K562 (cell line): Measurements from ENCODE around the gene RRAS. TPM values are rescaled to one million over a fixed set of nuclear protein-coding genes. Genes with fewer than 3 reads are reported as not detected.

Experiments
- BHLHE40 ChIP-seq: IDR thresholded peaks from 2 replicates; pipeline ENCODE4 v1.6.1; 2011; ENCODE audit warnings: low read length, improper control_type of control experiment
- CHCHD3 ChIP-seq: fragments of 250-450 bp; sonication (Bioruptor Pico); IDR thresholded peaks from 2 replicates; pipeline ENCODE4 v2.1.2; 2022; ENCODE audit warnings: mild to moderate bottlenecking
- E2F6 ChIP-seq, 2 experiments: IDR thresholded peaks; 2 replicates each; pipeline ENCODE4 v1.6.1; 2011; ENCODE audit warnings: borderline replicate concordance in 1 of 2, control low read depth in 1 of 2, low read depth in 1 of 2, low read length in 1 of 2, mild to moderate bottlenecking in 1 of 2, mixed read lengths in 1 of 2, moderate library complexity in 1 of 2; ENCODE audit not compliant: insufficient read depth in 1 of 2, insufficient read length in 1 of 2, poor library complexity in 1 of 2, severe bottlenecking in 1 of 2; ENCODE audit errors: extremely low read depth in 1 of 2
- HNRNPLL ChIP-seq: fragments of 200-400 bp; formaldehyde crosslinking; IDR thresholded peaks from 2 replicates; pipeline ENCODE4 v1.6.1; 2017; ENCODE audit warnings: low read length, low read depth, mild to moderate bottlenecking; ENCODE audit not compliant: poor library complexity, severe bottlenecking
- NFIX ChIP-seq: fragments of 250-450 bp; sonication (Bioruptor Pico); IDR thresholded peaks from 2 replicates; pipeline ENCODE4 v1.4.0; 2020; ENCODE audit warnings: low read depth, mild to moderate bottlenecking, moderate library complexity
- NONO ChIP-seq, 2 experiments: fragments of 200-400 bp in 1 of 2; fragments of 450-650 bp in 1 of 2; formaldehyde crosslinking in 1 of 2; IDR thresholded peaks; 2 replicates each; pipeline ENCODE4 v1.6.1; 2017; ENCODE audit warnings: low read depth in 2 of 2, mild to moderate bottlenecking in 2 of 2, moderate library complexity in 2 of 2, low read length in 1 of 2
- PRPF4 ChIP-seq: fragments of 200-400 bp; formaldehyde crosslinking; IDR thresholded peaks from one replicate; pipeline ENCODE4 v1.6.1; 2017; ENCODE audit warnings: low read length, low read depth, mild to moderate bottlenecking; ENCODE audit not compliant: insufficient read depth, poor library complexity, severe bottlenecking
- PTTG1 ChIP-seq: fragments of 450-650 bp; IDR thresholded peaks from 2 replicates; pipeline ENCODE4 v1.6.1; 2016; ENCODE audit warnings: low read depth, mild to moderate bottlenecking, missing genetic modification characterization, missing compliant biosample characterization
- SAP30 ChIP-seq: fragments of 200-600 bp; sonication (generic); IDR thresholded peaks from 2 replicates; pipeline ENCODE4 v1.6.1; 2012; ENCODE audit warnings: borderline replicate concordance, low read depth, mild to moderate bottlenecking, moderate library complexity, low read length, control low read depth, inconsistent platforms; ENCODE audit not compliant: insufficient read depth, poor library complexity, severe bottlenecking
- SIN3A ChIP-seq, 2 experiments: fragments of 150-350 bp in 1 of 2; IDR thresholded peaks; 2 replicates each; pipeline ENCODE4 v1.6.1; 2011 to 2016; ENCODE audit warnings: borderline replicate concordance in 2 of 2, low read depth in 2 of 2, low read length in 2 of 2, mild to moderate bottlenecking in 2 of 2, moderate library complexity in 2 of 2; ENCODE audit not compliant: control insufficient read depth in 1 of 2
- TAL1 ChIP-seq: fragments of 450-650 bp; IDR thresholded peaks from 2 replicates; pipeline ENCODE4 v1.6.1; 2016; ENCODE audit warnings: mild to moderate bottlenecking
- THRA ChIP-seq: fragments of 450-650 bp; IDR thresholded peaks from 2 replicates; pipeline ENCODE4 v1.6.1; 2017; ENCODE audit warnings: mild to moderate bottlenecking, moderate library complexity
- ZBTB17 ChIP-seq: fragments of 450-650 bp; formaldehyde crosslinking; IDR thresholded peaks from 2 replicates; pipeline ENCODE4 v1.4.0; 2020; ENCODE audit warnings: mild to moderate bottlenecking
- ZBTB7A ChIP-seq: IDR thresholded peaks from 2 replicates; pipeline ENCODE4 v1.6.1; 2011; ENCODE audit warnings: low read depth, mild to moderate bottlenecking, low read length, moderate library complexity, borderline replicate concordance; ENCODE audit not compliant: control insufficient read depth
- ZNF197 ChIP-seq: fragments of 200-800 bp; sonication (Bioruptor generic); IDR thresholded peaks from 2 replicates; pipeline ENCODE4 v1.6.1; 2016; ENCODE audit warnings: low read depth, missing genetic modification characterization, missing compliant biosample characterization
- ZNF764 ChIP-seq: fragments of 250-450 bp; sonication (Bioruptor Pico); IDR thresholded peaks from 2 replicates; pipeline ENCODE4 v1.4.0; 2020; ENCODE audit warnings: low read depth, mild to moderate bottlenecking, moderate library complexity
- ZNF77 ChIP-seq: fragments of 250-450 bp; sonication (Bioruptor Pico); IDR thresholded peaks from 2 replicates; pipeline ENCODE4 v1.5.0; 2020
- ZNF79 ChIP-seq: fragments of 250-450 bp; sonication (Bioruptor Pico); IDR thresholded peaks from 2 replicates; pipeline ENCODE4 v1.4.0; 2020; ENCODE audit warnings: low read depth, mild to moderate bottlenecking, moderate library complexity
- polyA plus RNA-seq, 8 experiments: library from polyadenylated mRNA; depleted of rRNA in 4 of 8; stranded (reverse) in 5 of 8; unstranded in 3 of 8; fragments of >200 nt; fragmentation: Nextera tagmentation in 2 of 8; fragmentation: Illumina TruSeq in 1 of 8; extraction: Ambion mirVana in 2 of 8; extraction: Trizol in 1 of 8; gene quantifications; 2 replicates each; pipeline versions ENCODE4 v1.2.1 to v1.2.3, GENCODE V29; 2011 to 2014; ENCODE audit warnings: inconsistent platforms in 1 of 8, missing spikeins in 1 of 8
- total RNA-seq, 7 experiments: library from RNA; depleted of rRNA in 6 of 7; stranded (reverse); fragments of >200 nt in 6 of 7; fragmentation: Illumina TruSeq in 2 of 7; extraction: Trizol in 2 of 7; gene quantifications; 2 replicates each; pipeline versions ENCODE4 v1.2.1 to v1.2.3, GENCODE V29; 2011 to 2021; ENCODE audit warnings: low replicate concordance in 1 of 7
- TF ChIP-seq, protein P1 (sequence below): sonication (generic); formaldehyde crosslinking; IDR thresholded peaks from 2 replicates; pipeline ENCODE4 v1.9.0; 2022; ENCODE audit warnings: mild to moderate bottlenecking, missing genetic modification reagents
- TF ChIP-seq, protein P2 (sequence below): fragments of 450-650 bp; IDR thresholded peaks from 2 replicates; pipeline ENCODE4 v1.6.1; 2017; ENCODE audit warnings: antibody characterized with exemption

Gene RRAS
- total and polyA plus RNA-seq, 9 of the 15 experiments (the other 6 are each of a cell fraction or from before 2014, with no cell fraction given): 0.70 to 17.3 (median 8.2) TPM

GRCh38 chr19:49680421-49681351, 40.7 kb upstream of the RRAS start (continued):
- TF ChIP-seq PRPF4: no peak
- TF ChIP-seq SAP30: no peak
- 0 out of 2 replicates have a peak, but pooled peaks have one; percentile 51 for TF ChIP-seq ZBTB17 (CRISPR knock-in tag)
- no peak for TF ChIP-seq NFIX (CRISPR knock-in tag)
- TF ChIP-seq PTTG1 (tag): no peak
- TF ChIP-seq, protein P1, sequence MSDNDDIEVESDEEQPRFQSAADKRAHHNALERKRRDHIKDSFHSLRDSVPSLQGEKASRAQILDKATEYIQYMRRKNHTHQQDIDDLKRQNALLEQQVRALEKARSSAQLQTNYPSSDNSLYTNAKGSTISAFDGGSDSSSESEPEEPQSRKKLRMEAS: peak; percentile 80
- TF ChIP-seq, protein P2, sequence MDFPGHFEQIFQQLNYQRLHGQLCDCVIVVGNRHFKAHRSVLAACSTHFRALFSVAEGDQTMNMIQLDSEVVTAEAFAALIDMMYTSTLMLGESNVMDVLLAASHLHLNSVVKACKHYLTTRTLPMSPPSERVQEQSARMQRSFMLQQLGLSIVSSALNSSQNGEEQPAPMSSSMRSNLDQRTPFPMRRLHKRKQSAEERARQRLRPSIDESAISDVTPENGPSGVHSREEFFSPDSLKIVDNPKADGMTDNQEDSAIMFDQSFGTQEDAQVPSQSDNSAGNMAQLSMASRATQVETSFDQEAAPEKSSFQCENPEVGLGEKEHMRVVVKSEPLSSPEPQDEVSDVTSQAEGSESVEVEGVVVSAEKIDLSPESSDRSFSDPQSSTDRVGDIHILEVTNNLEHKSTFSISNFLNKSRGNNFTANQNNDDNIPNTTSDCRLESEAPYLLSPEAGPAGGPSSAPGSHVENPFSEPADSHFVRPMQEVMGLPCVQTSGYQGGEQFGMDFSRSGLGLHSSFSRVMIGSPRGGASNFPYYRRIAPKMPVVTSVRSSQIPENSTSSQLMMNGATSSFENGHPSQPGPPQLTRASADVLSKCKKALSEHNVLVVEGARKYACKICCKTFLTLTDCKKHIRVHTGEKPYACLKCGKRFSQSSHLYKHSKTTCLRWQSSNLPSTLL: no peak
- peak; percentile 37; the same call in 1 of the 2 replicates for TF ChIP-seq BHLHE40
- no peak for TF ChIP-seq ZNF79
- TF ChIP-seq HNRNPLL: no peak
- TF ChIP-seq THRA: no peak
- TF ChIP-seq E2F6 (IDR thresholded peaks at IDR 0.05; ENCODE audit: borderline replicate concordance in 1 of 2, extremely low read depth in 1 of 2, insufficient read depth in 1 of 2, insufficient read length in 1 of 2, low read depth in 1 of 2, low read length in 1 of 2, poor library complexity in 1 of 2, severe bottlenecking in 1 of 2): peak; percentile 55 to 66
- no peak for TF ChIP-seq NONO (IDR thresholded peaks at IDR 0.05; ENCODE audit: low read depth in 2 of 2, low read length in 1 of 2)
- TF ChIP-seq CHCHD3 (CRISPR knock-in tag): no peak
- no peak for TF ChIP-seq ZNF197 (CRISPR knock-in tag)
- TF ChIP-seq ZNF77 (CRISPR knock-in tag): no peak
- no peak for TF ChIP-seq ZBTB7A
- 0 out of 2 replicates have a peak, but pooled peaks have one; percentile 69 for TF ChIP-seq ZNF764 (CRISPR knock-in tag)
- no peak; a peak in 1 of 4 replicates for TF ChIP-seq SIN3A (IDR thresholded peaks at IDR 0.05; ENCODE audit: borderline replicate concordance in 2 of 2, control insufficient read depth in 1 of 2, low read depth in 2 of 2, low read length in 2 of 2)
- TF ChIP-seq TAL1: no peak
